Astrocyte (in vitro differentiated cells and primary cell): ENCODE data around the gene PTPRK. TPM values are rescaled to one million over a fixed set of nuclear protein-coding genes. Genes with fewer than 3 reads are reported as not detected.

Experiments used
- DNase-seq: peaks from one replicate; pipeline ENCODE4 v3.0.0-alpha.2; 2010; ENCODE audit warnings: low read depth
- FAIRE-seq: peaks from 2 replicates; lab custom pipeline; 2011; peaks lifted over from hg19 to GRCh38; lab: Jason Lieb, UNC
- H2AFZ ChIP-seq: 2 replicates; pipeline ENCODE4 v1.6.0; 2012; ENCODE audit warnings: low read depth, low read length, inconsistent platforms
- H3K27ac ChIP-seq: 2 replicates; pipeline ENCODE4 v1.5.1; 2011; ENCODE audit warnings: low read depth, low read length, inconsistent platforms
- H3K27me3 ChIP-seq: 2 replicates; pipeline ENCODE4 v1.6.0; 2011; ENCODE audit warnings: low read length, inconsistent platforms; ENCODE audit not compliant: insufficient read depth
- H3K36me3 ChIP-seq: 2 replicates; pipeline ENCODE4 v1.5.1; 2011; ENCODE audit warnings: low read length, inconsistent platforms; ENCODE audit not compliant: insufficient read depth
- H3K4me1 ChIP-seq: 2 replicates; pipeline ENCODE4 v1.5.1; 2011; ENCODE audit warnings: low read length, inconsistent platforms; ENCODE audit not compliant: insufficient read depth
- H3K4me2 ChIP-seq: 2 replicates; pipeline ENCODE4 v1.6.0; 2012; ENCODE audit warnings: low read length, inconsistent platforms
- H3K4me3 ChIP-seq: 2 replicates; pipeline ENCODE4 v1.5.1; 2011; ENCODE audit warnings: low read depth, mild to moderate bottlenecking, low read length, inconsistent platforms; ENCODE audit not compliant: insufficient read depth
- H3K79me2 ChIP-seq: 2 replicates; pipeline ENCODE4 v1.6.0; 2012; ENCODE audit warnings: mild to moderate bottlenecking, low read length, inconsistent platforms; ENCODE audit not compliant: insufficient read depth
- H3K9ac ChIP-seq: 2 replicates; pipeline ENCODE4 v1.6.0; 2012; ENCODE audit warnings: mild to moderate bottlenecking, low read length, inconsistent platforms
- H3K9me3 ChIP-seq: 2 replicates; pipeline ENCODE4 v1.5.1; 2012; ENCODE audit warnings: low read depth, mild to moderate bottlenecking, low read length, inconsistent platforms; ENCODE audit not compliant: insufficient read depth
- H4K20me1 ChIP-seq: 2 replicates; pipeline ENCODE4 v1.6.0; 2012; ENCODE audit warnings: low read length, inconsistent platforms; ENCODE audit not compliant: insufficient read depth
- H3K27ac Mint-ChIP-seq: one replicate; pipeline ENCODE4 v1.8.0; 2021; ENCODE audit warnings: mild to moderate bottlenecking, mixed read lengths; ENCODE audit not compliant: unreplicated experiment
- H3K27me3 Mint-ChIP-seq: one replicate; pipeline ENCODE4 v1.8.0; 2021; ENCODE audit warnings: low read depth, mixed read lengths; ENCODE audit not compliant: unreplicated experiment
- H3K36me3 Mint-ChIP-seq: one replicate; pipeline ENCODE4 v1.8.0; 2021; ENCODE audit warnings: low read depth, mixed read lengths; ENCODE audit not compliant: unreplicated experiment
- H3K4me1 Mint-ChIP-seq: one replicate; pipeline ENCODE4 v1.8.0; 2021; ENCODE audit warnings: low read depth, mixed read lengths; ENCODE audit not compliant: unreplicated experiment
- H3K4me3 Mint-ChIP-seq: one replicate; pipeline ENCODE4 v1.8.0; 2021; ENCODE audit warnings: mild to moderate bottlenecking, moderate library complexity, mixed read lengths; ENCODE audit not compliant: unreplicated experiment
- H3K9me3 Mint-ChIP-seq: one replicate; pipeline ENCODE4 v1.8.0; 2021; ENCODE audit warnings: mild to moderate bottlenecking, mixed read lengths; ENCODE audit not compliant: unreplicated experiment
- CTCF ChIP-seq: IDR thresholded peaks from 2 replicates; pipeline ENCODE4 v1.5.1; 2011; ENCODE audit warnings: low read depth, mild to moderate bottlenecking, inconsistent platforms, low read length, moderate library complexity; ENCODE audit not compliant: insufficient read depth
- EZH2 ChIP-seq: IDR thresholded peaks from 2 replicates; pipeline ENCODE4 v1.6.1; 2012; ENCODE audit warnings: mild to moderate bottlenecking, low read length, inconsistent platforms; ENCODE audit not compliant: insufficient read depth
- total RNA-seq: library from RNA; stranded (reverse); gene quantifications from 2 replicates; pipeline ENCODE4 v1.2.1, GENCODE V29; 2021

PTPRK gene
- total RNA-seq, 1 donor from 2014 or later, result 159 TPM

GRCh38 chr6:128364766-128365519 lies 155.5 kb downstream of the PTPRK start:
- FAIRE-seq, result no peak
- Mint-ChIP-seq H3K36me3 (peaks cover 3% of the 10 kb centered on the region), H3K4me3 (no peak overlapping the region), H3K4me1 (peaks cover 18% of the 10 kb centered on the region), H3K9me3 (no peaks in the 10 kb centered on the region), H3K27me3 (no peaks in the 10 kb centered on the region), H3K27ac (no peak overlapping the region)
- Histone ChIP-seq H3K79me2 (peaks cover 57% of the 10 kb centered on the region), H3K9me3 (no peaks in the 10 kb centered on the region), H3K27ac (no peak overlapping the region), H3K4me1 (no peaks in the 10 kb centered on the region), H3K36me3 (no peaks in the 10 kb centered on the region), H3K27me3 (no peaks in the 10 kb centered on the region), H2AFZ (no peak overlapping the region), H4K20me1 (peaks cover 35% of the 10 kb centered on the region), H3K4me3 (no peak overlapping the region), H3K4me2 (no peak overlapping the region), H3K9ac (no peak overlapping the region)
- DNase-seq, result no peak
- TF ChIP-seq EZH2 (no peak), CTCF (no peak)

- peaks cover 58% of the 10 kb centered on the region for H3K79me2 ChIP-seq
- H3K4me3 ChIP-seq, result no peak overlapping the region
- H3K9me3 ChIP-seq, result no peaks in the 10 kb centered on the region
- peak; percentile 56 for DNase-seq
- TF ChIP-seq CTCF, result no peak
- TF ChIP-seq EZH2, result no peak
- no peak overlapping the region for H3K27ac ChIP-seq
- Mint-ChIP-seq H3K9me3 (no peaks in the 10 kb centered on the region), H3K4me1 (peaks cover 20% of the 10 kb centered on the region), H3K36me3 (peaks cover 3% of the 10 kb centered on the region), H3K27me3 (no peaks in the 10 kb centered on the region), H3K4me3 (peak overlapping the region; percentile 51), H3K27ac (peak overlapping the region; percentile 16)
- FAIRE-seq, result no peak
- H3K4me2 ChIP-seq, result no peak overlapping the region
- peaks cover 5% of the 10 kb centered on the region for H3K4me1 ChIP-seq
- H3K9ac ChIP-seq, result no peak overlapping the region
- H4K20me1 ChIP-seq, result peaks cover 35% of the 10 kb centered on the region
- H3K27me3 ChIP-seq, result no peaks in the 10 kb centered on the region
- no peak overlapping the region for H2AFZ ChIP-seq
- no peaks in the 10 kb centered on the region for H3K36me3 ChIP-seq
These were observed 157.2 kb downstream of the PTPRK start for GRCh38 chr6:128363020-128363813.
